HepG2 (cell line): ENCODE results near the gene TM4SF1. TPM values are rescaled to one million over a fixed set of nuclear protein-coding genes. Genes with fewer than 3 reads are reported as not detected.

Source experiments
- ATAD3A ChIP-seq: sonication (generic); formaldehyde crosslinking; IDR thresholded peaks from 2 replicates; pipeline ENCODE4 v1.4.0; 2020; ENCODE audit warnings: missing genetic modification reagents
- ELF3 ChIP-seq: IDR thresholded peaks from 2 replicates; pipeline ENCODE4 v1.6.1; 2016; ENCODE audit warnings: missing genetic modification reagents, missing compliant biosample characterization
- ERF ChIP-seq: IDR thresholded peaks from 2 replicates; pipeline ENCODE4 v1.6.1; 2018; ENCODE audit warnings: missing biosample characterization, missing genetic modification reagents
- GFI1 ChIP-seq: sonication (generic); formaldehyde crosslinking; IDR thresholded peaks from 2 replicates; pipeline ENCODE4 v1.5.0; 2020; ENCODE audit warnings: missing genetic modification reagents, mild to moderate bottlenecking, borderline replicate concordance
- HMG20A ChIP-seq: IDR thresholded peaks from 2 replicates; pipeline ENCODE4 v1.6.1; 2016; ENCODE audit warnings: borderline replicate concordance
- JUNB ChIP-seq: sonication (generic); formaldehyde crosslinking; IDR thresholded peaks from 2 replicates; pipeline ENCODE4 v1.8.0; 2022; ENCODE audit warnings: missing genetic modification reagents, mild to moderate bottlenecking, borderline replicate concordance
- MED8 ChIP-seq: sonication (generic); formaldehyde crosslinking; IDR thresholded peaks from 2 replicates; pipeline ENCODE4 v1.8.1; 2023; ENCODE audit warnings: mild to moderate bottlenecking, missing genetic modification reagents; ENCODE audit not compliant: insufficient replicate concordance
- MTA1 ChIP-seq: sonication (generic); formaldehyde crosslinking; IDR thresholded peaks from 2 replicates; pipeline ENCODE4 v1.4.0; 2020; ENCODE audit warnings: missing genetic modification reagents, mild to moderate bottlenecking, borderline replicate concordance
- NR3C1 ChIP-seq: sonication (generic); formaldehyde crosslinking; IDR thresholded peaks from 2 replicates; pipeline ENCODE4 v1.4.0; 2020; ENCODE audit warnings: missing genetic modification reagents
- SNAPC2 ChIP-seq: sonication (generic); formaldehyde crosslinking; IDR thresholded peaks from 2 replicates; pipeline ENCODE4 v1.8.1; 2022; ENCODE audit warnings: mild to moderate bottlenecking, missing genetic modification reagents
- ZKSCAN8 ChIP-seq: IDR thresholded peaks from 2 replicates; pipeline ENCODE4 v1.6.1; 2016; ENCODE audit warnings: borderline replicate concordance, missing genetic modification reagents, missing compliant biosample characterization
- ZNF101 ChIP-seq: sonication (generic); formaldehyde crosslinking; IDR thresholded peaks from 2 replicates; pipeline ENCODE4 v1.4.0; 2020; ENCODE audit warnings: mild to moderate bottlenecking, low read depth, missing genetic modification reagents, borderline replicate concordance
- ZNF333 ChIP-seq: sonication (generic); formaldehyde crosslinking; IDR thresholded peaks from 2 replicates; pipeline ENCODE4 v1.4.0; 2020; ENCODE audit warnings: mild to moderate bottlenecking, missing genetic modification reagents, borderline replicate concordance
- ZNF530 ChIP-seq: sonication (generic); formaldehyde crosslinking; IDR thresholded peaks from 2 replicates; pipeline ENCODE4 v1.5.0; 2020; ENCODE audit warnings: low read depth, mild to moderate bottlenecking, missing genetic modification reagents
- polyA plus RNA-seq, 8 experiments: library from polyadenylated mRNA; depleted of rRNA in 3 of 8; stranded (reverse) in 7 of 8; unstranded in 1 of 8; fragments of >200 nt; fragmentation: Illumina TruSeq in 4 of 8; extraction: Trizol in 4 of 8; gene quantifications; 2 replicates each; pipeline versions ENCODE4 v1.2.1 to v1.2.3, GENCODE V29; 2011 to 2016; ENCODE audit warnings: low read depth in 4 of 8, missing spikeins in 1 of 8, mixed read lengths in 1 of 8; ENCODE audit not compliant: insufficient read depth in 1 of 8
- total RNA-seq, 5 experiments: library from RNA; depleted of rRNA; stranded (reverse); fragments of >200 nt; fragmentation: Illumina TruSeq; extraction: Trizol; gene quantifications; 2 replicates each; pipeline ENCODE4 v1.2.3, GENCODE V29; 2016; ENCODE audit warnings: low read depth in 1 of 5
- TF ChIP-seq, protein P1 (sequence below): sonication (generic); formaldehyde crosslinking; IDR thresholded peaks from 2 replicates; pipeline ENCODE4 v1.4.0; 2020; ENCODE audit warnings: missing genetic modification reagents
- TF ChIP-seq, protein P2 (sequence below), 2 experiments: fragments of 450-650 bp in 1 of 2; sonication (generic) in 1 of 2; formaldehyde crosslinking; IDR thresholded peaks; 2 replicates each; pipeline versions ENCODE4 v1.5.0 to v1.8.0; 2020 to 2022; ENCODE audit warnings: mild to moderate bottlenecking in 1 of 2, missing genetic modification reagents in 1 of 2
- TF ChIP-seq, protein P3 (sequence below): sonication (generic); formaldehyde crosslinking; IDR thresholded peaks from 2 replicates; pipeline ENCODE4 v1.4.0; 2020; ENCODE audit warnings: mild to moderate bottlenecking, missing genetic modification reagents
- TF ChIP-seq, protein P4 (sequence below): sonication (generic); formaldehyde crosslinking; IDR thresholded peaks from 2 replicates; pipeline ENCODE4 v1.5.1; 2020; ENCODE audit warnings: missing genetic modification reagents, mild to moderate bottlenecking, borderline replicate concordance
- TF ChIP-seq, protein P5 (sequence below), 2 experiments: sonication (generic) in 1 of 2; formaldehyde crosslinking in 1 of 2; IDR thresholded peaks; 2 replicates each; pipeline versions ENCODE4 v1.4.0 to v1.6.1; 2016 to 2020; ENCODE audit warnings: borderline replicate concordance in 1 of 2, low read depth in 1 of 2, mild to moderate bottlenecking in 1 of 2, missing genetic modification reagents in 1 of 2

The TM4SF1 gene
- total and polyA plus RNA-seq, 2 of the 13 experiments (the other 11 are each of a cell fraction or from before 2014, with no cell fraction given) = 431 to 1,359 TPM

DNA sequence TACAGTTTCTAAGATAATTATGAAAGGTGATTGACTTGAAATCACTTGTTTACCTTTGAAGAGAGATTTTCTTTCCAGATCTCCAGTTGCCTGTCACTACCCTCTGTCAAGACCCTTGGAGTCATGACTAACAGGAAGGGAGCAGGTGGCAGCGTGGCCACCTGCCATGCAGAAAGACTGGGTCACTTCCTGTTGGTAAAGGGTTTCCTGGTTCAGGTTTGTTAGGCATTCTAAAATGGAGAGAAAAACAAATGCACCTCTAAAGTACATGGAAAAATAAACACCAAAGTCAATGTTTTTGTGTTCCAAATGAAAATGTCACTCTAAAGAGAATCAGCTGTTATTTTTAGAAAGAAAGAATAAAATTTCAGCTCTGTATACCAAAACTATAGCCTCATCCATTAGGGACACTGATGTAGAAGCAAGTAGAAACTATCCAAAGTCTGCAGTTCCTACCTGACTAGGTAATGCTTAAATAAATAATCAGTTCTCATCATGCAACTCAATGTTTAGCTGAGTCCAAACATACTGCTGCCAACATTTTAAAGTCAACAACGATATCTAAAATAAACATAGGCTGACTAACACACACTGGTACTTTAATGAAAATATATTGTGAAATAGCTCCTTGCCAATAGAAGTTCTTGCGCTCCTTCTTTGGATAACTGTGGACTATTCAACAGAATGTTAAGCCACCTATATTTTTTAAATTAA is 23.9 kb upstream of the TM4SF1 start (continued):
- TF ChIP-seq MTA1 (CRISPR knock-in tag) = no peak
- TF ChIP-seq ERF (CRISPR knock-in tag) = peak; percentile 38; the same call in 1 of the 2 replicates
- no peak for TF ChIP-seq NR3C1 (CRISPR knock-in tag)
- TF ChIP-seq, protein P1, sequence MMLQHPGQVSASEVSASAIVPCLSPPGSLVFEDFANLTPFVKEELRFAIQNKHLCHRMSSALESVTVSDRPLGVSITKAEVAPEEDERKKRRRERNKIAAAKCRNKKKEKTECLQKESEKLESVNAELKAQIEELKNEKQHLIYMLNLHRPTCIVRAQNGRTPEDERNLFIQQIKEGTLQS = peak; percentile 93
- TF ChIP-seq MED8 (CRISPR knock-in tag) = no peak
- TF ChIP-seq ZKSCAN8 = peak; percentile 84; the same call in 1 of the 2 replicates
- TF ChIP-seq, protein P2, sequence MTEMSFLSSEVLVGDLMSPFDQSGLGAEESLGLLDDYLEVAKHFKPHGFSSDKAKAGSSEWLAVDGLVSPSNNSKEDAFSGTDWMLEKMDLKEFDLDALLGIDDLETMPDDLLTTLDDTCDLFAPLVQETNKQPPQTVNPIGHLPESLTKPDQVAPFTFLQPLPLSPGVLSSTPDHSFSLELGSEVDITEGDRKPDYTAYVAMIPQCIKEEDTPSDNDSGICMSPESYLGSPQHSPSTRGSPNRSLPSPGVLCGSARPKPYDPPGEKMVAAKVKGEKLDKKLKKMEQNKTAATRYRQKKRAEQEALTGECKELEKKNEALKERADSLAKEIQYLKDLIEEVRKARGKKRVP (CRISPR knock-in tag; IDR thresholded peaks at IDR 0.05) = peak in 1 of 2 experiments; percentile 84; a peak in 2 of 4 replicates
- TF ChIP-seq, protein P3, sequence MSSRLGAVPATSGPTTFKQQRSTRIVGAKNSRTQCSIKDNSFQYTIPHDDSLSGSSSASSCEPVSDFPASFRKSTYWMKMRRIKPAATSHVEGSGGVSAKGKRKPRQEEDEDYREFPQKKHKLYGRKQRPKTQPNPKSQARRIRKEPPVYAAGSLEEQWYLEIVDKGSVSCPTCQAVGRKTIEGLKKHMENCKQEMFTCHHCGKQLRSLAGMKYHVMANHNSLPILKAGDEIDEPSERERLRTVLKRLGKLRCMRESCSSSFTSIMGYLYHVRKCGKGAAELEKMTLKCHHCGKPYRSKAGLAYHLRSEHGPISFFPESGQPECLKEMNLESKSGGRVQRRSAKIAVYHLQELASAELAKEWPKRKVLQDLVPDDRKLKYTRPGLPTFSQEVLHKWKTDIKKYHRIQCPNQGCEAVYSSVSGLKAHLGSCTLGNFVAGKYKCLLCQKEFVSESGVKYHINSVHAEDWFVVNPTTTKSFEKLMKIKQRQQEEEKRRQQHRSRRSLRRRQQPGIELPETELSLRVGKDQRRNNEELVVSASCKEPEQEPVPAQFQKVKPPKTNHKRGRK = no peak
- TF ChIP-seq, protein P4, sequence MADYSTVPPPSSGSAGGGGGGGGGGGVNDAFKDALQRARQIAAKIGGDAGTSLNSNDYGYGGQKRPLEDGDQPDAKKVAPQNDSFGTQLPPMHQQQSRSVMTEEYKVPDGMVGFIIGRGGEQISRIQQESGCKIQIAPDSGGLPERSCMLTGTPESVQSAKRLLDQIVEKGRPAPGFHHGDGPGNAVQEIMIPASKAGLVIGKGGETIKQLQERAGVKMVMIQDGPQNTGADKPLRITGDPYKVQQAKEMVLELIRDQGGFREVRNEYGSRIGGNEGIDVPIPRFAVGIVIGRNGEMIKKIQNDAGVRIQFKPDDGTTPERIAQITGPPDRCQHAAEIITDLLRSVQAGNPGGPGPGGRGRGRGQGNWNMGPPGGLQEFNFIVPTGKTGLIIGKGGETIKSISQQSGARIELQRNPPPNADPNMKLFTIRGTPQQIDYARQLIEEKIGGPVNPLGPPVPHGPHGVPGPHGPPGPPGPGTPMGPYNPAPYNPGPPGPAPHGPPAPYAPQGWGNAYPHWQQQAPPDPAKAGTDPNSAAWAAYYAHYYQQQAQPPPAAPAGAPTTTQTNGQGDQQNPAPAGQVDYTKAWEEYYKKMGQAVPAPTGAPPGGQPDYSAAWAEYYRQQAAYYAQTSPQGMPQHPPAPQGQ (CRISPR knock-in tag) = no peak
- no peak for TF ChIP-seq ATAD3A (CRISPR knock-in tag)
- peak; percentile 90 for TF ChIP-seq ELF3 (CRISPR knock-in tag)
- TF ChIP-seq HMG20A = peak; percentile 95
- TF ChIP-seq, protein P5, sequence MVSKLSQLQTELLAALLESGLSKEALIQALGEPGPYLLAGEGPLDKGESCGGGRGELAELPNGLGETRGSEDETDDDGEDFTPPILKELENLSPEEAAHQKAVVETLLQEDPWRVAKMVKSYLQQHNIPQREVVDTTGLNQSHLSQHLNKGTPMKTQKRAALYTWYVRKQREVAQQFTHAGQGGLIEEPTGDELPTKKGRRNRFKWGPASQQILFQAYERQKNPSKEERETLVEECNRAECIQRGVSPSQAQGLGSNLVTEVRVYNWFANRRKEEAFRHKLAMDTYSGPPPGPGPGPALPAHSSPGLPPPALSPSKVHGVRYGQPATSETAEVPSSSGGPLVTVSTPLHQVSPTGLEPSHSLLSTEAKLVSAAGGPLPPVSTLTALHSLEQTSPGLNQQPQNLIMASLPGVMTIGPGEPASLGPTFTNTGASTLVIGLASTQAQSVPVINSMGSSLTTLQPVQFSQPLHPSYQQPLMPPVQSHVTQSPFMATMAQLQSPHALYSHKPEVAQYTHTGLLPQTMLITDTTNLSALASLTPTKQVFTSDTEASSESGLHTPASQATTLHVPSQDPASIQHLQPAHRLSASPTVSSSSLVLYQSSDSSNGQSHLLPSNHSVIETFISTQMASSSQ (IDR thresholded peaks at IDR 0.05; ENCODE audit: low read depth) = peak; percentile 83
- TF ChIP-seq, protein P5 (CRISPR knock-in tag; IDR thresholded peaks at IDR 0.05; ENCODE audit: borderline replicate concordance) = peak; percentile 81; the same call in 1 of the 2 replicates
- TF ChIP-seq JUNB = peak; percentile 87; the same call in 1 of the 2 replicates
- TF ChIP-seq GFI1 (CRISPR knock-in tag) = peak; percentile 94
- TF ChIP-seq ZNF333 = no peak
- no peak; the same call in 1 of the 2 replicates for TF ChIP-seq SNAPC2 (CRISPR knock-in tag)
- TF ChIP-seq ZNF101 (CRISPR knock-in tag) = no peak
- no peak for TF ChIP-seq ZNF530 (CRISPR knock-in tag)
